ENCODE data around the gene NTRK3. TPM values are rescaled to one million over a fixed set of nuclear protein-coding genes. Genes with fewer than 3 reads are reported as not detected.

The NTRK3 gene
- total RNA-seq, 2 experiments from 2014 or later = not detected

DNA sequence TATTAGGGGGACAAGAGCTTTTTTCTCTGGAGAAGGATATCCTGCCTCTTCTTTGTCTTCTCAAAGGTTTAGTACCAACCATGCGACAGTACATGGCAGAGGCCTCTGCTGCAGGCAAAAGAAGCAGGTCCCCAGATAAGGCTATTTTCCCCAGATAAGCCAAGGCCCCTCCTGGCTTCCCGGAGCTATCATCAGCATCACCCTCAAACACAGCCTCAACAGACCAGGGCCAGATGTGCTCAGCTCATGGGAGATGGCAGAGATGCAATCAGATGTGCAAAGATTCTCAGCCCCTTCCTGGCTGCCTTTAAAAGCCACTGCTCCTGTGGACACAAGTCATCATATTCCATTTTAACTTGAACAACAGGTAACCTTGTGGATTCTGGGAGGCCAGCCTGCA lies 49.0 kb downstream of the NTRK3 start:
- Mint-ChIP-seq H3K4me3 (no peak overlapping the region), H3K27ac (no peak overlapping the region), H3K36me3 (ENCODE audit: low read depth) (no peaks in the 10 kb centered on the region), H3K9me3 (no peaks in the 10 kb centered on the region), H3K4me1 (no peaks in the 10 kb centered on the region), H3K27me3 (peaks cover 15% of the 10 kb centered on the region)
- no peak for DNase-seq
- CTCF ChIA-PET = no interaction called here
- POLR2A ChIA-PET = no interaction called here

DNA sequence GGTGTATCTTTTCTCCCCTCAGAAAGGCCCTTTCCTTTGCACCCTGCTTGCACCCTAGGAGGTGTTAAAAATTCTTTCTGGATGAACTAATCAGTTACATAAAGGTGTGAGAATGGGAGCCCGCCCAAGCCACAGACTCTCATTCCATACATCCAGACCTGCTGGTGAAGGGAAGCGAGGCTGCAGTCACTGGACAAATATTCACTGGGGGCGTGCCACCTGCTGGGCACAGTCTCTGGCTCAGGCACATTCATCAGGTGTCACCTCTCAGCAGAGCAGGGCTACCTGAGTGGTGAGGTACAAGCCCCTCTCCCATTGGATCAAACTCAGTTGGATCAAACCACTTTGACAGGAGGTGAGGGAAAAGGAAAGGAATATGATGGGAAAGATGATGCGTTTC lies 52.0 kb downstream of the NTRK3 start:
- Mint-ChIP-seq H3K27ac (no peak overlapping the region), H3K27me3 (peaks cover 9% of the 10 kb centered on the region), H3K4me1 (no peaks in the 10 kb centered on the region), H3K4me3 (no peak overlapping the region), H3K9me3 (no peaks in the 10 kb centered on the region), H3K36me3 (ENCODE audit: low read depth) (no peaks in the 10 kb centered on the region)
- POLR2A ChIA-PET = no interaction called here
- CTCF ChIA-PET = no interaction called here
- DNase-seq = no peak

DNA sequence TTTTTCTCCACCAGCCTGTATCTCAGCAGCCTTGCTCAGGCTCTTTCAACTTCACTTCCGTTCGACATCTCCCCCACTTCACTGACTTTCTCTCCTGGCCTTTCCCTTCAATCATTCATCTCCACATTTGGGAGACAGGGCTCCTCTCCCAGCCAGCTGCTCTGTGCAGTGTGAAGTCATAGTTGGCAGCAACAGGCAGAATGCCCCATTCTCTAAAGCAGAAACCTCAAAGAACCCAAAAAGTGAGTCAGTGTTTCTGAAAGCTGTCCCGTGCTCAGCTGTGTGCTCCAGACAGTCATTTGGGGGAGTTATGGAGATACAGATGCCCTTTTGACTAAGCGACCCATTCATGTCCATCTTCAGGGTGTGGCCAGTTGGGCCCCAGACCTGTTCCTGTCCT lies 54.3 kb downstream of the NTRK3 start:
- ChIA-PET POLR2A (no interaction called here), CTCF (no interaction called here)
- Mint-ChIP-seq H3K4me3 (no peak overlapping the region), H3K4me1 (no peaks in the 10 kb centered on the region), H3K27ac (no peak overlapping the region), H3K27me3 (no peaks in the 10 kb centered on the region), H3K9me3 (no peaks in the 10 kb centered on the region), H3K36me3 (ENCODE audit: low read depth) (no peaks in the 10 kb centered on the region)
- no peak for DNase-seq

DNA sequence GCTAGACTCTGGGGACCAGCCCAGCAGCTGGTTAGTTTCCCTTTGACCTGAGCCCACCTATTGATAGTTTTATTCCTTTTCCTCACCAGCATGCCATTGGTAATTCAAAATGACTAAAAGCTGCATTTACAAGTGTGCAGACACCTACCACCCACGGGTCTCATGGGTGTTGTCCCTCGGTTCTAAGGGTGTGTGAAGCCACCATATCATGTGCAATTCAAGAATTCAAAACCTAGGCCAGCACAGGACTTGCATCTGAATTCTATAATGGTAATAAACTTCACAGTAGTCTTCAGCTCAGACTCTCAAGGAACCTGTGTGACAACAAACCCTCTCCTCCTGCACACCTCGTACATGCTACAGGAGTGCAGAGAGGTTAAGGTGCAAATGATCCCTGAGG lies 55.3 kb downstream of the NTRK3 start:
- Mint-ChIP-seq H3K27ac (no peak overlapping the region), H3K4me3 (no peak overlapping the region), H3K4me1 (no peaks in the 10 kb centered on the region), H3K36me3 (ENCODE audit: low read depth) (no peaks in the 10 kb centered on the region), H3K9me3 (no peaks in the 10 kb centered on the region), H3K27me3 (no peaks in the 10 kb centered on the region)
- DNase-seq = no peak
- CTCF ChIA-PET = no interaction called here
- POLR2A ChIA-PET = no interaction called here

DNA sequence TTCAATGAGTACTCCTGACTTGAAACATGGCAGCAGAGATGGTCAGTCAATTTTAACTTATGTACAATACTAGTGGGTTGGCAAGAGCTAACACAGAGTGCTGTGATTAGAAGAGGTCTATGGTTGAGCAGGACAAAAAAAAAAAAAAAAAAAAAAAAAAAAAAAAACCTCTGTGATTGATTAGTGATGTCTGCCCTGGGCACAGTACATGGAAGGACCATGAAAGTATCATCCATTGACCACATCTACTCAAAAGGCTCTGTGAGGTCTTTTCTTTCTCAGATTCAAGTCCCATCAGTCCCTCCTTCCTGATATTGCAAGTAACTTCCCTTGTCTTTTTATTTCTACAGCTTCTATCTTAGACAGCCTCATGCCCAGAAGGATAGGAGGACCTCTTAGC lies 59.6 kb downstream of the NTRK3 start:
- Mint-ChIP-seq H3K4me3 (no peak overlapping the region), H3K27me3 (no peaks in the 10 kb centered on the region), H3K36me3 (ENCODE audit: low read depth) (no peaks in the 10 kb centered on the region), H3K4me1 (no peaks in the 10 kb centered on the region), H3K9me3 (no peaks in the 10 kb centered on the region), H3K27ac (no peak overlapping the region)
- DNase-seq = no peak
- ChIA-PET POLR2A (no interaction called here), CTCF (no interaction called here)

DNA sequence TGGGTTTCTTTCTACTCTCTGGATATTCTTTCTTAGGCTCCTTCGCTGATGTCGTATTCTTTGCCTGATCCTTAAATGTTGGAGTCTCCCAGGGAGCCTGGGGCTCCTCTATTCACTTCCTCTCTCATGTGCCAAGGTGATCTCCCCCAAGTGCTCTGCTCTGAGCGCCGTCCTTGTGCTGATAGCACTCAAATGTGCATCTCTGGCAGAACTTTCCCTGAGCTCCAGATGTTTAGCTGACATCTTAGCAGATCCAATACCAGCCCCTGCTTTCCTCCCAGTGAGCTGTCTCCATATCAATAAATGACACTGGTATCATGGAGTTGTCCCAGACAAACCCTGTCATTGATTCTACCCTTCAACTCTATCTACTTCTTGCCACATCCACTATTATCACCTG lies 62.4 kb downstream of the NTRK3 start:
- no peaks in the 10 kb centered on the region for H3K4me1 Mint-ChIP-seq
- POLR2A ChIA-PET = no interaction called here
- H3K27ac Mint-ChIP-seq = no peak overlapping the region
- no peak overlapping the region for H3K4me3 Mint-ChIP-seq
- H3K36me3 Mint-ChIP-seq (ENCODE audit: low read depth) = no peaks in the 10 kb centered on the region
- no peaks in the 10 kb centered on the region for H3K27me3 Mint-ChIP-seq
- CTCF ChIA-PET = no interaction called here
- DNase-seq = no peak
- H3K9me3 Mint-ChIP-seq = no peaks in the 10 kb centered on the region

DNA sequence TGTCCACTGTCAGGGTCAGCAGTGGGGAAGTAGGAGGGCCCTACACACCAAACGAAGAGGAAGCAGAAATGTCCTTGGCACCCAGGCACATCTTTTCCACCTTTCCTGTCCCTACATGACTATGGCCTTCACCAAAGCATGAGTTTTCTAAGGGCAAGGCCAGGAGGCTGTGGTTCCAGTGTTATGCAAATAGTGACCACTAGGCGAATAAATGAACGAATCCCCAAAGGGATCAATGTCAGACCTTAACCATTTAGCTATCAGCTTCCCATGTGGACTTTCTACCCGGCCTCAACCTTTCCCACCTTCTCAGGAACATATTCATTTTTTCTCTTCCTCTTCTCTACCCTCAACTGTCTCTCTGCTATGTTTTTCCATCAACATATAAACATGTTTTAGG lies 63.1 kb downstream of the NTRK3 start:
- H3K4me1 Mint-ChIP-seq = no peaks in the 10 kb centered on the region
- H3K9me3 Mint-ChIP-seq = no peaks in the 10 kb centered on the region
- POLR2A ChIA-PET = no interaction called here
- H3K27ac Mint-ChIP-seq = no peak overlapping the region
- no peak overlapping the region for H3K4me3 Mint-ChIP-seq
- CTCF ChIA-PET = no interaction called here
- no peaks in the 10 kb centered on the region for H3K27me3 Mint-ChIP-seq
- no peaks in the 10 kb centered on the region for H3K36me3 Mint-ChIP-seq (ENCODE audit: low read depth)
- DNase-seq = no peak

DNA sequence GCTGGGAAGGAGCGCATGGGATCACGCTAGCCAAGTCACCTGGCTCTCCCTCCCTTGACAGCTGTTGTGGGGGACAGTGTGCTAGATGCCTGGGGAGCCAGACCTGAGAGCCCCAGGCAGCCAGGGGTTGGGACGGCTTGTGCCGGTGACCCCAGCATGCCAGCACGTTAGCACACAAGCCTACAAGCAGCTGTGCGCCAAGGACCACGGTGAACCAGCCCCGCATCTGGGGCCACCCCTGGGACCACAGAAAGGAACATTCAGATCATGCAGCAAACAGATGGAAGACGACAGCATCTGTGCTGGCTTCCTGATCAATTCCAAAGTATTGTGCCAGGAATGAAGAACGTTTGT lies 64.8 kb downstream of the NTRK3 start:
- POLR2A ChIA-PET = no interaction called here
- H3K27ac Mint-ChIP-seq = no peak overlapping the region
- DNase-seq = no peak
- H3K9me3 Mint-ChIP-seq = no peaks in the 10 kb centered on the region
- H3K27me3 Mint-ChIP-seq = no peaks in the 10 kb centered on the region
- CTCF ChIA-PET = no interaction called here
- no peaks in the 10 kb centered on the region for H3K36me3 Mint-ChIP-seq (ENCODE audit: low read depth)
- H3K4me1 Mint-ChIP-seq = no peaks in the 10 kb centered on the region
- H3K4me3 Mint-ChIP-seq = no peak overlapping the region

DNA sequence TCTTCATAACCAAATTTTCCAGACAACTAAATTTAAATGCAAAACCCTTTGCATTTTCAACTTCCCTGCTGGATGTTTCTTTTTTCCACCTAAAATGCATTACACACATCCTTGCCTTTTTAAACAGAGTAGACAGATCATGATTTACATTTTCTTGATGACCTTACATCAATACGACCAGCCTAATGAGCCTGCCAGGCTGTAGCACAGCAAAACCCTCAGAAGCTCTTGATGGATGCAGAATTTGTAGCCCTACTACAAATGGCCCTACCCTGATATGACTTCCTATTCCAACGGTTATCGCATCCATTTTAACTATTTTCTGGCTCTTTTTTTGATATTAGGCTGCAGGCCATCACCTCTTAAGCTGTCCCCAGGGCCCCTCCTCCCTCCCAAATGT lies 66.3 kb downstream of the NTRK3 start:
- CTCF ChIA-PET = no interaction called here
- H3K27me3 Mint-ChIP-seq = no peaks in the 10 kb centered on the region
- H3K4me1 Mint-ChIP-seq = no peaks in the 10 kb centered on the region
- H3K36me3 Mint-ChIP-seq (ENCODE audit: low read depth) = no peaks in the 10 kb centered on the region
- H3K27ac Mint-ChIP-seq = no peak overlapping the region
- DNase-seq = no peak
- POLR2A ChIA-PET = no interaction called here
- no peak overlapping the region for H3K4me3 Mint-ChIP-seq
- no peaks in the 10 kb centered on the region for H3K9me3 Mint-ChIP-seq

DNA sequence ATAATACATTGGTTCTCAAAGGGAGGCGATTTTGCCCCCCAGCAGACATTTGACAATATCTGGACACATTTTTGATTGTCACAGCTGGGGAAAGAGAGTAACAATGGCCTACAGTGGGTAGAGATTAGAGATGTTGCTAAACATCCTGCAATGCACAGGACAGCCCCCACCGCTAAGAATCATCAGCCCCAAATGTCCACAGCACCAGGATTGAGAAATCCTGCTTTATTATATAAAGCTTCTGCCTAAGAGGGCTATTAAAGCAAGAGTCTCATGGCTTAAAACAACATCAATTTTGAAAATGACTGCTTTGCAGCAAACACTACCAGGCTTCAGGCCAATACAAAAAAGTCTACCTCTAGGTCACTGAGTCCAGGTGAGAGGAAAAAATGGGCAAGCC lies 68.2 kb downstream of the NTRK3 start:
- ChIA-PET CTCF (no interaction called here), POLR2A (no interaction called here)
- H3K4me3 Mint-ChIP-seq = no peak overlapping the region

DNA sequence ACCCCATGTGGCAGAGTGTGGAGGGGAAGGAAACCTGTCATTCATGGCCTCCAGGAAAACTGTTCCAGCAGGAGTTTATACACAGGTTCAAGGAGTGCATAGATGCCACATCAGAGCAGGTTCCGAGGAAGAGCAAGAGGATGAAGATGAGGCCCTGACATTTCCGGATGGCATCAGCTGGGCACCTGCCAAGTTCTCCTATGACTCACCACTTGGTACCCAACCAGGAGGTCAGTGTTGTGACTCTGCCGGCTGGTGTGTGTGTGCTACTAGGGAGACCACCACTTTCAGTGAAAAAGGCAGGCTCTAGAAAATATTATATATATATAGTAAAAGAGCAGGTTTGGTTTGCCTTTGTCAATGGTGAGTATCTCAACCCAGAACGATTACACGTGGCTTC lies 69.3 kb downstream of the NTRK3 start:
- DNase-seq = no peak
- Mint-ChIP-seq H3K27ac (no peak overlapping the region), H3K9me3 (no peaks in the 10 kb centered on the region), H3K36me3 (ENCODE audit: low read depth) (no peaks in the 10 kb centered on the region), H3K4me1 (no peaks in the 10 kb centered on the region), H3K4me3 (no peak overlapping the region), H3K27me3 (no peaks in the 10 kb centered on the region)
- ChIA-PET CTCF (no interaction called here), POLR2A (no interaction called here)

More for the DNA sequence above, 68.2 kb downstream of the NTRK3 start:
- Mint-ChIP-seq H3K9me3 (no peaks in the 10 kb centered on the region), H3K27me3 (no peaks in the 10 kb centered on the region), H3K4me1 (no peaks in the 10 kb centered on the region), H3K36me3 (ENCODE audit: low read depth) (no peaks in the 10 kb centered on the region), H3K27ac (no peak overlapping the region)
- DNase-seq = no peak

DNA sequence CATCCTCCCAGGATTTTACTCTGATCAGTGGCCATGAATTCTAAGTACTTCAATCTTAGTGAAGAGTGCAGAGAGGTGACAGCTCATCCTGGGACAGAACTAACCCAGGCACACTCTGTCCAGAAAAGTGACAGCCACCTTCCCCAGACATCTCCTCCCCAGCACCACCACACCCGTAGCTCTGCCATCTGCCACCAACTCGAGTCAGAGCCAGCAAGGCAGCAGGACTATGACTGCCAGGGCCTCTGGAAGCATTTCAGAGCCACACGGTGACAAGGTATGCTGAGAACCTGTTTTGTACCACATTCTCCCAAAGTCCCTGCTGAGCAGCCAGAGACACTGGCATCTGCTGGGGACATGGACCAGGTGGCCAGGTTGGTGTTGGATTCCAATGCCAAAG lies 71.0 kb downstream of the NTRK3 start:
- no peak overlapping the region for H3K27ac Mint-ChIP-seq
- ChIA-PET CTCF (no interaction called here), POLR2A (no interaction called here)
- H3K4me3 Mint-ChIP-seq = no peak overlapping the region
- no peaks in the 10 kb centered on the region for H3K9me3 Mint-ChIP-seq
- H3K27me3 Mint-ChIP-seq = no peaks in the 10 kb centered on the region
- H3K4me1 Mint-ChIP-seq = no peaks in the 10 kb centered on the region
- H3K36me3 Mint-ChIP-seq (ENCODE audit: low read depth) = no peaks in the 10 kb centered on the region
- DNase-seq = no peak

DNA sequence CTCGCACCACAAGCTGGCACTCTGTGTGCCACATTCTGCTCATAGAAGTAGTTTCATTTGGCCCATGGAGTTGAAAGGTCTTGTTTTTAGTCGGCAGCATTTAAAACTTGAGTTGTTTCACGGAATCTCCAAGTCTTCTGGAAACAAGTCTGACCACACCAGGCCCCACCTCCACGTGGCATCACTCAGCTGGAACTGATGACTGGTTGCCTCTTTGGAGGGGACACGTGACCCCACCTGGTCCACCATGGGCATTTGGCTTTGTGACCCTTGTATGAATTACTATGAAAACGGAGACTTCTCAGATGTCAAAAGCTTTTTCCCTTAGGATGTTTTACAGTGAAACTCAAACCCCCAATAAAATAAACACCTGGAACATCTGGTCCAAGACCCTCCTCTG lies 74.9 kb downstream of the NTRK3 start:
- POLR2A ChIA-PET = no interaction called here
- Mint-ChIP-seq H3K36me3 (ENCODE audit: low read depth) (no peaks in the 10 kb centered on the region), H3K27me3 (no peaks in the 10 kb centered on the region), H3K9me3 (no peaks in the 10 kb centered on the region), H3K4me1 (no peaks in the 10 kb centered on the region), H3K27ac (no peak overlapping the region), H3K4me3 (no peak overlapping the region)
- DNase-seq = no peak
- CTCF ChIA-PET = no interaction called here

DNA sequence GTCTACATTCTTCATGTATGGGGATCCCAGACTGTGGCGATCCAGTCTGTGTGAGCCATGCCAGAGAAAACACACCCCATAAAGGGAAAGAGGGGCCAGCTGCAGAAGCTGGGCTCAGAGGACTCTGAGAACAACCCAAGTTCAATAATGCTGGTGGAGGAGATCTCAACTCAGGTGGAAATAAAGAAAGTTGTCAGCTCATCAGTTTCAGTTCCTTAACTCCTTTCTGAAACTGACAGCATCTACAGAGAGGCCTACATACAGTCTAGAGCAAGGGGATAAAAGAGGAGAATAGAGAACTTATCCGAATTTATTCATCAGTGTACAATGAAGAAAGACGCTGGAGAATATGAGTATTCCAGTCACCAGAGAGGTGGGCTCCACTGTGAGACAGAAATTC lies 77.0 kb downstream of the NTRK3 start:
- H3K4me3 Mint-ChIP-seq = no peak overlapping the region
- CTCF ChIA-PET = interaction anchor here (0.6 kb wide), 1 partner anchor 143 kb away, joined by 3 read pairs; no protein-coding TSS in a partner anchor
- POLR2A ChIA-PET = no interaction called here
- no peaks in the 10 kb centered on the region for H3K9me3 Mint-ChIP-seq
- no peaks in the 10 kb centered on the region for H3K36me3 Mint-ChIP-seq (ENCODE audit: low read depth)
- peaks cover 2% of the 10 kb centered on the region for H3K27me3 Mint-ChIP-seq
- H3K27ac Mint-ChIP-seq = no peak overlapping the region
- no peaks in the 10 kb centered on the region for H3K4me1 Mint-ChIP-seq
- no peak for DNase-seq

DNA sequence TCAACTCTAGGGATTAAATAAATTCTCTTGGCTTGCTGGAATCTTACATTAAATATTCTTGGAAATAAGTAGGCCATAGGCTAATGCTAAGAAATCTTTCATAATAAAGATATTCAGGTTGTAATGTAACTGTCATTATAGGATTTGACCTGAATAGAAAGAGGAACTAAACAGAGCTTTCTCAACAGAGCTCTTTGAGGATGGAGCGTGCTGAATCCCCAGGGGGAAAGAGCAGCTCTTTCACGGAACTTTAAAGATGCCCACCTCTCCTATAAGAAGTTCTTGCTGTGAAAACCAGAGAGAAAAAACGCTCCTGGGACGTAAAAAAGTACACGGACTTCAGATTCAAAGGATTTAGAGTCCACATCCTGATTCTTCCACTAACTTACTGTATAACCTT lies 77.9 kb downstream of the NTRK3 start:
- Mint-ChIP-seq H3K27me3 (peaks cover 2% of the 10 kb centered on the region), H3K27ac (no peak overlapping the region), H3K4me1 (no peaks in the 10 kb centered on the region), H3K9me3 (no peaks in the 10 kb centered on the region), H3K4me3 (no peak overlapping the region), H3K36me3 (ENCODE audit: low read depth) (no peaks in the 10 kb centered on the region)
- no peak for DNase-seq
- ChIA-PET CTCF (no interaction called here), POLR2A (no interaction called here)
